Naive B cell (primary cell): Measurements from ENCODE around the gene CDK6. TPM values are rescaled to one million over a fixed set of nuclear protein-coding genes. Genes with fewer than 3 reads are reported as not detected.
A peak's percentile ranks its signal among the peaks of the same experiment; 100 is the strongest.

Experiments used
- ATAC-seq, 2 donors: fragments of 150-1000 bp; cut with Tn5 transposase; 2 replicates each; pipeline ENCODE4 v1.10.0; 2021; ENCODE audit warnings: low read depth in 2 of 2, mild to moderate bottlenecking in 2 of 2, moderate library complexity in 2 of 2
- DNase-seq: peaks from one replicate; pipeline ENCODE4 v3.0.0; 2022
- H3K27ac Mint-ChIP-seq, 6 donors: one replicate each; pipeline ENCODE4 v1.8.0; 2020 to 2022; ENCODE audit warnings: mild to moderate bottlenecking in 6 of 6, mixed read lengths in 6 of 6, moderate library complexity in 5 of 6, inconsistent platforms in 2 of 6
- H3K27me3 Mint-ChIP-seq, 3 donors: one replicate each; pipeline ENCODE4 v1.8.0; 2021 to 2022; ENCODE audit warnings: mixed read lengths in 3 of 3, mild to moderate bottlenecking in 1 of 3
- H3K36me3 Mint-ChIP-seq, 2 donors: one replicate each; pipeline ENCODE4 v1.8.0; 2020 to 2022; ENCODE audit warnings: mixed read lengths in 2 of 2, inconsistent platforms in 1 of 2, mild to moderate bottlenecking in 1 of 2
- H3K4me1 Mint-ChIP-seq, 3 donors: one replicate each; pipeline ENCODE4 v1.8.0; 2020 to 2022; ENCODE audit warnings: mixed read lengths in 3 of 3, inconsistent platforms in 1 of 3, mild to moderate bottlenecking in 1 of 3, moderate library complexity in 1 of 3
- H3K4me3 Mint-ChIP-seq, 8 donors: one replicate each; pipeline ENCODE4 v1.8.0; 2020 to 2022; ENCODE audit warnings: mild to moderate bottlenecking in 8 of 8, mixed read lengths in 8 of 8, moderate library complexity in 8 of 8, inconsistent platforms in 2 of 8
- H3K9me3 Mint-ChIP-seq, 7 donors: one replicate each; pipeline ENCODE4 v1.8.0; 2020 to 2022; ENCODE audit warnings: mixed read lengths in 7 of 7, mild to moderate bottlenecking in 5 of 7, inconsistent platforms in 2 of 7, moderate library complexity in 1 of 7
- polyA plus RNA-seq, 6 donors: library from polyadenylated mRNA; unstranded; fragments of 300-500 nt; fragmentation: Illumina TruSeq; gene quantifications; one replicate each; pipeline ENCODE4 v1.2.3, GENCODE V29; 2021; ENCODE audit warnings: low read depth in 6 of 6

The CDK6 gene
- polyA plus RNA-seq, 6 donors from 2014 or later = 3.3 to 15.7 (median 9.6) TPM

DNA sequence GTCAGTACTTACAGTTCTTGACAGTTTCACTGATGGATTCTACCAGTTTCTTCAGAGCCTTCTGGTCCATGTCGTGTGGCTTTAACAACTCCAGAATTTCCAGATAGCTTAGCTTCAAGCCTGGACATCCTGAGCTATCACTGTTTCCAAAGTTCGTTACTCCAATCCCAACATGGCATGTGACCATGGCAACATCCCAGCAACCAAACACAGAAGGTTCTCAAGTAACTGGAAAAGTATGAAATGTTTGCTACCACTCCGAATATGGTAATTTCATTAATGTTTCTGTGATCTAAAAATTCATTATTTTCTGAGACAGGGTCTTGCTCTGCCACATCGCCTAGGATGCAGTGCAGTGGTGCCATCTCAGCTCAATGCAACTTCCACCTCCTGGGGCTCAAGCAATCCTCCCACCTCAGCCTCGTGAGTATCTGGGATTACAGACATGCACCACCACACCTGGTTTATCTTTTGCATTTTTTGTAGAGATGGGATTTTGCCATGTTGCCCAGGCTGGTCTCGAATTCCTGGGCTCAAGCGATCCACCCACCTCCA is 278.5 kb downstream of the CDK6 start:
- no peak overlapping the region for H3K4me3 Mint-ChIP-seq
- peak overlapping the region in 2 of 6 donors; percentile 33 to 66 for H3K27ac Mint-ChIP-seq
- H3K27me3 Mint-ChIP-seq = no peaks in the 10 kb centered on the region
- DNase-seq (no peak), ATAC-seq (no peak)
- no peaks in the 10 kb centered on the region for H3K4me1 Mint-ChIP-seq
- H3K36me3 Mint-ChIP-seq = peaks cover 0 to 5% of the 10 kb centered on the region in 2 donors
- no peaks in the 10 kb centered on the region for H3K9me3 Mint-ChIP-seq

DNA sequence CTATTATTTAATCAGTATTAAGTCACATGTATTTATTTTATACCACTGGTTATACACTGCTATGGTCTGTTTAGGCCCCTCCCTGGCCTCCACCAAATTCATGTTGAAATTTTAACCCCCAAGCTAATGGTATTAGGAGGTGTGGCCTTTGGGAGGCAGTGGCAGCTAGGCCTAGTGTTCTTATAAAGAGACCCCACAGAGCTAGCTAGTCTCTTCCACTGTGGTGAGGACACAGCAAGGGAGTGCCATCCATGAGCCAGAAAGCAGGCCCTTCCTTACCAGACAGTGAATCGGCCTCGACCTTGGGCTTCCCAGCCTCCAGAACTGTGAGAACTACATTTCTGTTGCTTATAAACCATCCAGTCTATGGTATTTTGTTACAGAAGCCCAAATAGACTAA is 279.1 kb downstream of the CDK6 start:
- no peak overlapping the region for H3K27ac Mint-ChIP-seq
- H3K27me3 Mint-ChIP-seq = no peaks in the 10 kb centered on the region
- no peak for DNase-seq
- H3K4me3 Mint-ChIP-seq = no peak overlapping the region
- no peaks in the 10 kb centered on the region for H3K9me3 Mint-ChIP-seq
- no peaks in the 10 kb centered on the region for H3K4me1 Mint-ChIP-seq
- peaks cover 0 to 5% of the 10 kb centered on the region in 2 donors for H3K36me3 Mint-ChIP-seq
- ATAC-seq = no peak

Other genes with a start within 250 kb of the CDK6 start
- gene FAM133B, start 246.2 kb downstream of the CDK6 start, polyA plus RNA-seq = 10 to 100 TPM; 18.6 to 34.6 (median 24.2) TPM